Measurements from ENCODE around the gene FHIP1B.

The FHIP1B gene

DNA sequence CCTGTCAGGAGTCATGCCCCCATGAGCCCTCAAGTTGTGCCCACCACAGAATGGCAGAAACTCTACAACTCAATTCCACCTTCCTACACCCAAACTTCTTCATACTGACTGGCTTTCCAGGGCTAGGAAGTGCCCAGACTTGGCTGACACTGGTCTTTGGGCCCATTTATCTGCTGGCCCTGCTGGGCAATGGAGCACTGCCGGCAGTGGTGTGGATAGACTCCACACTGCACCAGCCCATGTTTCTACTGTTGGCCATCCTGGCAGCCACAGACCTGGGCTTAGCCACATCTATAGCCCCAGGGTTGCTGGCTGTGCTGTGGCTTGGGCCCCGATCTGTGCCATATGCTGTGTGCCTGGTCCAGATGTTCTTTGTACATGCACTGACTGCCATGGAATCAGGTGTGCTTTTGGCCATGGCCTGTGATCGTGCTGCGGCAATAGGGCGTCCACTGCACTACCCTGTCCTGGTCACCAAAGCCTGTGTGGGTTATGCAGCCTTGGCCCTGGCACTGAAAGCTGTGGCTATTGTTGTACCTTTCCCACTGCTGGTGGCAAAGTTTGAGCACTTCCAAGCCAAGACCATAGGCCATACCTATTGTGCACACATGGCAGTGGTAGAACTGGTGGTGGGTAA lies 35.1 kb downstream of the FHIP1B start, which contains the start of gene OR52W1:
TSS of gene OR52W1 (plus strand) at position 51 of the 637 bp plus-strand sequence. CDS start at position 51, 0 bp downstream.
- DNase-seq: no peak

DNA sequence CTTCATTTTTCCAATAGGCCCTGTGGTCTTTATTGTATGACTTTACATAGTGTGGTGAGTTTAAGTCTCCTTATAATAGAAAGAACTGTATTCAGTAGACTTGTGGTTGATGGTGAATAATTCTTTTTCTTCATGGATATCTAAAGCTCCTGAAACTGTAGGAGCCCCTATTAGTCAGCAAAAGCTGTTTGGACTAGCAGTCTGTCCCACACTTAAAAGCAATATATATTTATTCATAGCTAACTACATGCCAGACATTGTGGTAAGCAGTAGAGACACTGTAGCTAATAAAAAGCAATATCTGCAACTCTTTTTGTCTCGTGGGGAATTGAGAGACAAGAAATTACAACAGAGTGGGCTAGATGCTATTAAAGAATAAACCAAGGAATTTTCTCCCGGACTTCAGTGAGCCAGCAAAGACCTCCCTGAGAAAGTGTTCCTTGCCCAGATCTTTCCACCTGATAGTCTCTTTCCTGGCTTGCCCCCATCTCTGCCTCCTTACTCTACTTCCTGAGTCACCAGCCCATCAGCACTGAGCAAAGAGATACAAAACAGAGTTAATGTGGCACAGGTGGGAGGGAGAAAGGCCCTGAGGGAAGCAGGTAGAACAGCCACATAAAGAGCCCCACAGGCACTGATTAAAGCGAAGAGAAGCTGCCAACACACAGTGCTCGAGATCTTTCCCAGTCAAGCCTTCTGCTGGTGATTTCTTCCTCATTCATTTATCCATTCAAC lies 36.8 kb downstream of the FHIP1B start:
- no peak for DNase-seq

DNA sequence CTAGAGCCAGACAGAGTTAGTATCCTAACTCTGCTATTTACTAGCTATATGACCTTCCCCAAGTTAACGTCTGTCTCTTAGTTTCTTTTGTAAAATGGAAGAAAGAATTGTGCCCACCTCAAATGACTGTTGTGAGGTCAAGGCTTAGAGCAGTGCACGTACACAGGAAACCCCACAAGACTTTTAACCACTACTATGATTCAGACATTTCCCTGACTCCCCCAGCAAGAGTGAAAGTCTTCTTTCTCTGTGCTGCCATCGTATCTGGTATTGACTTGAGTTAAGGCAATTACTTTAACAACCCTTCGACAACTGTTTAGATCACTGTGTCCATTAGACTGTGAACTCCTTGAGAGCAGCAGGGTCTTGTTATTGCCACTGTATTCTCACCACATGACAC lies 38.0 kb downstream of the FHIP1B start:
- DNase-seq: no peak

DNA sequence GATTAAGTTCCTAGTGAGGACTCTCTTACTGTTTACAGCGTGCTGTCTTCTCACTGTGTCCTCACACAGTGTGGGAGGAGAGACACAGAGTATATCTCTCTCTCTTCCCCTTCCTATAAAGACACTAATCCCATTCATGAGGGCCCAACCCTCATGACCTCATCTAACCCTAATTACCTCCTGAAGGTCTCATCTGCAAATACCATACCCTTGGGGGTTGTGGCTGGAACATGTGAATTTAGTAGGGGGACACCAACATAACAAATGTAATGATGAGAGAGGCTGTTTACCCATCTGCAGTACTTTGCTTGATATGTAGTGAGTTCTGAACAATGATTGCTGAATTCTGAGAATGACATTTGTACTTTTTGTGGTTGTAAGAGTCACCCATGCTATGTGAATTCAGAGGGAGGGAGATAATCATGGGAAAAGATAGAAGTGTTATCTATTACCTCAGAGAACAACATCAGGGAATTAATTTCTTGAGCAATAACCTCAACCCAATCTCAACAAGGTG lies 40.3 kb downstream of the FHIP1B start:
- no peak for DNase-seq

DNA sequence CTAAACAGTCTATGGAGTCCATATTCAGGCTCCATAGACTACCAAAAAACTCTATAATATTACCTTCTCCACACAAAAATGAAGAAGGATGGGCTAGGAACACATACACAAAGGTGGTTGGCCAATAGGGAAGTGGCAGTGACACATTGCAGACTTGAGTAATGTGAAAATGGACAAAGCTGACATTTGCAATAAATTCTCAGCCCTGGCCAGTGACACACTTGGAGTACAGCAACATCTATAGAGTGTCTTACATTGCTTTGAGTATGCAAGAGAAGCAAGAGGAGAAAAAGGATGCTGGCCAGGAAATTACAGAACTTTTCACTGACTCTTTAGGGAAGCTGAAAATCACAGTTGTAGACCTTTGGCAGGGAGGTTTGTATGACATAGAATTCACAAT lies 42.7 kb downstream of the FHIP1B start:
- DNase-seq: no peak

DNA sequence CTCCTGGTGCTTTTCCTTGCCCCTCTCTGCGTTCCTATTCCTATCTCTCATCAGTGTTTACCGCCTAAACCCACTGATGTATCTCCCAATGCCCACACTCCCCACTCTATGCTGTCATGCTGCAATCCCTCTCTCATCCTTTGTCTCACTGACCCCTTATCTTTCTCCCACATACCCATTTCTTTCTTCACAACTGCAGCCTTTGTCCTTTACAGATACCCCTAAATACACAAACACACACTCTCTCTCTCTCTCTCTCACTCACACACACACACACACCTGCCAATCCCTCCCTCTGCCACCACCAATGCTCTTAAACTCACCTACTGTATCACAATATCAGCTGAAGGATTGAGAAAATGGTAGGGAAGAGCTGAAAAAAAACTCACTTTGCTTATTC lies 59.0 kb downstream of the FHIP1B start:
- DNase-seq: no peak

DNA sequence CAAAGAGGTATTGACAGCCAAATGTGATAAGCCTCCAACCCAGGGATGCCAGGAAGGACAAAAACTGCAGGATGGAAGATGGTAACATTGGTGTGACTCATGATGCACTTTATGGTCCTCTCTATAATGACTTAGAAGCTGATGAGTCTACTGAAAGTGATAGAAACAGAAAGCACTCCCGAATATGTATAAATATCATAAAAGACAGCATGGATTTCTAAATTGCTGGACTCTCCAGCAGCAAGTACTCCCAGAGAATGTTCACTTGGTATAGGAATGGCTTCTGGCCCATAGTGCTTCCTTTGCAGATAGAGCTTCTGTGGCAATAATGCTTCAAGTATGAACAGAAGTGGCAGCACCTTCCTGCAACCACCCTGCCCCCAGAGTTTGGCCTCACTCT lies 64.2 kb downstream of the FHIP1B start, which contains the start of gene OR52B2:
TSS of gene OR52B2 (minus strand) at position 101 of the 400 bp plus-strand sequence. CDS start at position 101, 0 bp downstream.
- no peak for DNase-seq

All from NCI-H2029 treated with DMSO at 0.1 percent for 48 hours (cell line).